Erythroblast (primary cell): ENCODE data around the gene PIK3C2G.

Experiments used
- GATA1 ChIP-seq: IDR thresholded peaks from 2 replicates; pipeline ENCODE4 v1.6.1; 2011; ENCODE audit warnings: low read depth, mild to moderate bottlenecking, control low read depth, low read length, moderate library complexity
- POLR2A ChIP-seq: IDR thresholded peaks from 2 replicates; pipeline ENCODE4 v1.6.1; 2011; ENCODE audit warnings: mild to moderate bottlenecking, low read length

GRCh38 chr12:18640321-18640955 is 379.1 kb downstream of the PIK3C2G start:
- no peak for TF ChIP-seq POLR2A
- no peak for TF ChIP-seq GATA1
